ENCODE measurements around the gene NPR3. TPM values are rescaled to one million over a fixed set of nuclear protein-coding genes. Genes with fewer than 3 reads are reported as not detected.

NPR3 gene
- polyA plus RNA-seq, 1 of the 3 experiments (the other 2 are of a cell fraction), result 35.8 TPM

Other genes starting within 250 kb of the NPR3 start
- gene SUB1, start 125.8 kb upstream of the NPR3 start, polyA plus RNA-seq (2012; rRNA removed), result 50.8 and 55.4 TPM in 2 replicates